ENCODE data around the gene RESP18.

DNA sequence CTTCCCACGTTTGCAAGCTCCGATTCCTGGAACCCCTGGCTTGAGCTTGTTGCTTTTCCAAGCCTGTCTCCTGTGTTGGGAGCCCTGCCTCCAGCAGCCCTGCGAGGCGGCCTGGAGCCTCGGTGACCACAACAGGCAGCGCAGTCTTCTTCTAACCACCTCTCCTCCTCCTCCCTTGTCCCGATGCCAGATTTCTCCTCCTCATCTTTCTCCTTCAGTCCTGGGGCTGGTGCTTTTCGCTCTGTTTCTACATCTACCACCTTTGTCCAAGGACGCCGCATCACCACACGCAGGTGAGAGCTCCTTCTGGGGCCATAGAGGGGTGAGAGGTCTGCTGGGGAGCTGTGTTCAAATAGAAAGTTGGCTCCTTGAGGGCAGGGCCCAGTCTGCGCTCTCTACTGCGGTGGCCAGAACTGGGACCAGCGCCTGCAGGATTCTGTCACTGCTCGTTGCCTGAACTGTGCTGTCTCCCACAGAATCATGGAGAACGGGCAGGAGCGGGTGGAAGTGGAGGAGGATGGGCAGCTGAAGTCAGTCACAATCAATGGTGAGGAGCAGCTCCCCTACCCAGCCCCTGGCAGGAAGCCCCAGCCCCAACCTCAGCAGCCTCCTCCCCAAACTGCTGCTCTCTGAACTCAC is 49.5 kb downstream of the RESP18 start:
- TF ChIP-seq, protein P1, sequence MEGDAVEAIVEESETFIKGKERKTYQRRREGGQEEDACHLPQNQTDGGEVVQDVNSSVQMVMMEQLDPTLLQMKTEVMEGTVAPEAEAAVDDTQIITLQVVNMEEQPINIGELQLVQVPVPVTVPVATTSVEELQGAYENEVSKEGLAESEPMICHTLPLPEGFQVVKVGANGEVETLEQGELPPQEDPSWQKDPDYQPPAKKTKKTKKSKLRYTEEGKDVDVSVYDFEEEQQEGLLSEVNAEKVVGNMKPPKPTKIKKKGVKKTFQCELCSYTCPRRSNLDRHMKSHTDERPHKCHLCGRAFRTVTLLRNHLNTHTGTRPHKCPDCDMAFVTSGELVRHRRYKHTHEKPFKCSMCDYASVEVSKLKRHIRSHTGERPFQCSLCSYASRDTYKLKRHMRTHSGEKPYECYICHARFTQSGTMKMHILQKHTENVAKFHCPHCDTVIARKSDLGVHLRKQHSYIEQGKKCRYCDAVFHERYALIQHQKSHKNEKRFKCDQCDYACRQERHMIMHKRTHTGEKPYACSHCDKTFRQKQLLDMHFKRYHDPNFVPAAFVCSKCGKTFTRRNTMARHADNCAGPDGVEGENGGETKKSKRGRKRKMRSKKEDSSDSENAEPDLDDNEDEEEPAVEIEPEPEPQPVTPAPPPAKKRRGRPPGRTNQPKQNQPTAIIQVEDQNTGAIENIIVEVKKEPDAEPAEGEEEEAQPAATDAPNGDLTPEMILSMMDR (conservative IDR thresholded peaks at IDR 0.05; ENCODE audit: low read length): no peak
- TF ChIP-seq EZH2phosphoT487 (IDR thresholded peaks at IDR 0.05; ENCODE audit: borderline replicate concordance, low read depth, low read length): no peak
